Heart left ventricle (tissue), 13 donors: Measurements from ENCODE around the gene SLC16A8.

ENCODE experiments used
- POLR2A ChIP-seq, 2 donors: fragments of 450-650 bp; IDR thresholded peaks; one replicate each; pipeline ENCODE4 v1.6.1; 2017; ENCODE audit warnings: antibody characterized with exemption in 2 of 2, mild to moderate bottlenecking in 2 of 2, moderate library complexity in 2 of 2
- TF ChIP-seq, protein P1 (sequence below), 12 donors: fragments of 200-600 bp; sonication (generic) in 4 of 12; IDR thresholded peaks; one replicate each; pipeline versions ENCODE4 v1.5.0 to v1.8.0; 2018 to 2022; ENCODE audit warnings: antibody characterized with exemption in 12 of 12, mild to moderate bottlenecking in 5 of 12
- donor health status: ischemic (EF 13 %, LVEDD 7.1; RV severe dilation, severe dysfunction).
- donor health status: DM: no; HTN: yes; CAD: no.
- donor health status: DM: no; HTN: no; CAD: no.
- donor health status: ischemic (EF 25% LVEDD 6.9; RV normal size, moderate dysfunction).
- donor health status: ischemic (EF 25% LVEDD 5.7; RV mildly dilated, moderate dysfunction).
- donor health status: ischemic (EF 35%, LVEDD 5.7; RV mildly dilated, moderate dysfunction).
- donor health status: nonischemic (EF 11% LVEDD 7.7; RV severe dilation, severe dysfunction).
- donor health status: DM: yes; HTN: yes; CAD: no.
- donor health status: PGD.
- donor health status: ischemic (EF 29% LVEDD 5.4; RV normal size, mild dysfunction).
- donor health status: nonischemic (EF 23%, LVEDD 6.1; RV moderate dilation, normal function).

- TF ChIP-seq, protein P1, sequence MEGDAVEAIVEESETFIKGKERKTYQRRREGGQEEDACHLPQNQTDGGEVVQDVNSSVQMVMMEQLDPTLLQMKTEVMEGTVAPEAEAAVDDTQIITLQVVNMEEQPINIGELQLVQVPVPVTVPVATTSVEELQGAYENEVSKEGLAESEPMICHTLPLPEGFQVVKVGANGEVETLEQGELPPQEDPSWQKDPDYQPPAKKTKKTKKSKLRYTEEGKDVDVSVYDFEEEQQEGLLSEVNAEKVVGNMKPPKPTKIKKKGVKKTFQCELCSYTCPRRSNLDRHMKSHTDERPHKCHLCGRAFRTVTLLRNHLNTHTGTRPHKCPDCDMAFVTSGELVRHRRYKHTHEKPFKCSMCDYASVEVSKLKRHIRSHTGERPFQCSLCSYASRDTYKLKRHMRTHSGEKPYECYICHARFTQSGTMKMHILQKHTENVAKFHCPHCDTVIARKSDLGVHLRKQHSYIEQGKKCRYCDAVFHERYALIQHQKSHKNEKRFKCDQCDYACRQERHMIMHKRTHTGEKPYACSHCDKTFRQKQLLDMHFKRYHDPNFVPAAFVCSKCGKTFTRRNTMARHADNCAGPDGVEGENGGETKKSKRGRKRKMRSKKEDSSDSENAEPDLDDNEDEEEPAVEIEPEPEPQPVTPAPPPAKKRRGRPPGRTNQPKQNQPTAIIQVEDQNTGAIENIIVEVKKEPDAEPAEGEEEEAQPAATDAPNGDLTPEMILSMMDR (IDR thresholded peaks at IDR 0.05), result no peak
- no peak for TF ChIP-seq POLR2A (IDR thresholded peaks at IDR 0.05)
Measured at GRCh38 chr22:38079804-38080203, 4.2 kb downstream of the SLC16A8 start.
